Activated T-helper 1 cell treated with Interleukin-2 at 50 U/mL for 16 hours (primary cell): ENCODE data around the gene CEP83.
"Not testable (repeated sequence)": the region's sequence is repeated elsewhere in the genome, so short reads cannot be mapped to it uniquely, and the experiment has no call there.

Experiments used
- DNase-seq: peaks from one replicate; pipeline ENCODE4 v3.0.0-alpha.2; 2020; ENCODE audit warnings: low read depth

The CEP83 gene

GRCh38 chr12:94377599-94377998, 82.1 kb downstream of the CEP83 start:
- no peak for DNase-seq

DNA sequence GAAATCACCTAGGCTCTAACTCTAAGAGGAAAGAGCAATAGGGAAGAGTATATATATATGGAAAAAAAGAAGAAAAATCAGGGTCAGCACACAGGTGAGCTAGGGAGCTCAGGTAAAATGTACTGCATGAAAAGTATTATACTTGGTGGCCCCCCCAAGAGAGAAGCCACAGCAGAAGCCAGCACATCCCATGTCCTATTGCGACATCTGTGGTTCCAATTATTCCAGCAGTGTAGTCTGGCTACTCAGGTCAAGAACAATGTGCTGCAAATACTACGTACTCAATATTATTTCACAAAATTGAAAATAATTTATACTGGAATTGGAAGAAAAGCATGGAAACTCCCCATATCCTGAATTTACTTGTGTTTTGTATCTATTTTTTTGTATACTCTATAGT, 85.5 kb downstream of the CEP83 start:
- DNase-seq: no peak

- no peak for DNase-seq
These were observed 87.2 kb downstream of the CEP83 start for GRCh38 chr12:94372461-94372860.

DNA sequence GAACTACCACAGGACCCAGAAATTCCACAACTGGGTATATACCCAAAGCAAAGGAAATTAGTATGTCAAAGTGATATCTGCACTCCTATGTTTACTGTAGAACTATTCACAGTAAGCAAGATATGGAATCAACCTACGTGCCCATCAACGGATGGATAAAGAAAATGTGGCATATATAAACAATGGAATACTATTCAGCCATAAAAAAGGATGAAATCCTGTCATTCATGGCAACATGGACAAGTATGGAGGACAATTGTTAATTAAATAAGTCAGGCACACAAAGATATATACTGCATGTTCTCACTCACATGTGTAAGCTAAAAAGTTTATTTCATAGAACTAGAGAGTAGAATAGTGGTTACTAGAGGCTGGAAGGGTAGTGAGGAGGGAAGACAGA, 97.0 kb downstream of the CEP83 start:
- no peak for DNase-seq

DNA sequence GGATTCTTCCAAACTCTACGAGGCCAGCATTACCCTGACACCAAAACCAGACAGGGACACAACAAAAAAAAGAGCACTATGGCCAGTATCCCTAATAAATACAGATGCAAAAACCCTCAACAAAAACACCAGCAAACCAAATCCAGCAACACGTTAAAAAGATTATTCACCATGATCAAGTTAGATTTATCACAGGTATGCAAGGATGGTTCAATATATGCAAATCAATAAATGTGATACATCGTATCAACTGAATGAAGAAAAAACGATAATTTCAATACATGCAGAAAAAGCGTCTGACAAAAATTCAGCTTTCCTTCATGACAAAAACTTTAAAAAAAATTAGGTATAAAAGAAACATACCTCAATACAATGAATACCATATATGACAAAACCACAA, 99.9 kb downstream of the CEP83 start:
- no peak for DNase-seq

DNA sequence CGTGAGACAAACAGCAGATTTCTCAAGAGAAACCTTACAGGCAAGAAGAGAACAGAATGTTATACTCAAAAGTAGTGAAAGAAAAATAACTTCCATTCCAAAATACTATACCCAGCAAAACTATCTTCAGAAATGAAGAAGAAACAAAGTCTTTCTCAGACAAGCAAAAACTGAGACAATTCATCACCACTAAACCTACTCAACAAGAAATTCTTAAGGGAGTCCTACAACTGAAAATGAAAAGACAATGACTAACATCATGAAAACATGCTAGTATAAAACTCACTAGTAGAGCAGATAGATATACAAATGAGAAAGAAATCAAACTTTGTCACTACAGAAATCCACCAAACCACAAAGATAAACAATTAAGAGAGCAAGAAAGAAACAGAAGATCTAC, 106.5 kb downstream of the CEP83 start:
- DNase-seq: no peak

GRCh38 chr12:94340573-94340972, 119.1 kb downstream of the CEP83 start:
- no peak for DNase-seq

DNA sequence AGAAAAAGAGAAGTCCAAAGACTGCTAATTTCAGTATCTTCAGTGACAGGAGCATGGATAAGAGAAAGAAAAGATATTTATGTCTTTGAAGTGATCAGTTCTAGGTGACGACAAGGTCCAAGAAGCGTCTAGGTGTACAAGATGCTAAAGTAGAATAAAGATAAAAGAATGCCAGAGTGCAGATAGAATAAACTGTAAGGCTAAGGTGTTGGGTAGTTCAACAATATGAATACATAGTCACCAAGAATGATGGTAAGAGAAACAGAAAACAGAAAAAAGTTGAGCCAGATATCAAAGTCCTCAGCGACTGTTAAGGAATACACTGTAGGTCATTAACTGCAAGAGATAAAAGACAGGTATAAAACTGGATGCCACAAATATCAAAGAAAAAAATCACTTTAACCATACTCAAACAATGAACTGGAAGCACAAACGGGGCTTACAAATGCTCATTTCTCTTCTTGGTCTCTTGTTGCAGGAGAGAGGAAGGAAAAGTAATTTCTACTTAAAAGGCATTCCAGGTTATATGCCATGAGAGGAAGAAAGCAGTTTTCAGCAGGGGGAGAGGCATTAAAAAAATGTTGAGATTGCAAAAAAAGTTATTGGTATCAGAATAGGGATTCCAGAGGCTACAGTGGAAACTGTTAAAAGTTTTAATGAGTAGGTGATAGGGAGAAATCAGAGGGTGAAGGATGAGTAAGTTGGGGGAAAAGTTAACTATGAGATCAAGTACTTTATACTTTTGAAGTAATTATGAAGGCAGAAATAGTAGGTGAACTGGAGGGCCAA, 121.5 kb downstream of the CEP83 start:
- no peak for DNase-seq

- DNase-seq: no peak
These were observed 123.3 kb downstream of the CEP83 start for GRCh38 chr12:94336211-94336925.

- DNase-seq: no peak
These were observed 126.3 kb downstream of the CEP83 start for GRCh38 chr12:94333396-94333795.

DNA sequence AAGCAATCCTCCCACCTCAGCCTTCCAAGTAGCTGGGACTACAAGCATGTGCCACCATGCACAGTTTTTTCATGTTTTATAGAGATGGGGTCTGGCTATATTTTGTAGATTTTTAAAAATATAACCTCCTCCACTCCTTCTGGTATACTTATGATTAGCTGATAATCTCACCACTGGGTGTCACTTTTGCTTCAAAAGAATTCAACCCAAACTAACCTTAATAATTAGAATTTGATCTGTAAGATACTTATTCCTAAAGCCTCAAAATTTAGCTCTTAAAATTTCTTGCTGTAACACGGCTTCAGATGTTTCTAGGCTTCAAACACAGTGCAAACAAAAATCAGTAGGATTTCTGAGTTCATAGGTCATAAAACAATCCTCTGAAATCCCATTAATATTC, 130.3 kb downstream of the CEP83 start:
- no peak for DNase-seq

- no peak for DNase-seq
These were observed 131.9 kb downstream of the CEP83 start for GRCh38 chr12:94327809-94328208.

GRCh38 chr12:94326727-94327126, 132.9 kb downstream of the CEP83 start:
- no peak for DNase-seq

DNA sequence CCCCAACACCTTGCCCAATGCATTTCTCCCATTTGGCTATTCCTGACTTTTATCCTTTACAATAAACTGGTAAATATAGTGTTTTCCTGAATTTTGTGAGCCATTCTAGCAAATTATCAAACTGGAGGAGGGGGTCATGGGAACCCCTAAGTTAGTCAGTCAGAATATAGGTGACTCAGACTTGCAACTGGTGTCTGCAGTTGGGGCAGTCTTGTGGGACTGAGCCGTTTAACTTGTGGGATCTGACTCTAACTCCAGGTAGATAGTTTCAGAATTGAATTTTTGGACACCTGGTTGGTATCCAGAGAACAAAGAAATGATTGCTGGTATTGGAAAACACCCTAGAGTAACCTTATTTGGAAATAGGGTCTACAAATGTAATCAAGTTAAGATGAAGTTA, 133.4 kb downstream of the CEP83 start:
- DNase-seq: no peak

GRCh38 chr12:94322346-94322745, 137.3 kb downstream of the CEP83 start:
- DNase-seq: no peak

GRCh38 chr12:94320109-94320508, 139.6 kb downstream of the CEP83 start:
- DNase-seq: no peak

DNA sequence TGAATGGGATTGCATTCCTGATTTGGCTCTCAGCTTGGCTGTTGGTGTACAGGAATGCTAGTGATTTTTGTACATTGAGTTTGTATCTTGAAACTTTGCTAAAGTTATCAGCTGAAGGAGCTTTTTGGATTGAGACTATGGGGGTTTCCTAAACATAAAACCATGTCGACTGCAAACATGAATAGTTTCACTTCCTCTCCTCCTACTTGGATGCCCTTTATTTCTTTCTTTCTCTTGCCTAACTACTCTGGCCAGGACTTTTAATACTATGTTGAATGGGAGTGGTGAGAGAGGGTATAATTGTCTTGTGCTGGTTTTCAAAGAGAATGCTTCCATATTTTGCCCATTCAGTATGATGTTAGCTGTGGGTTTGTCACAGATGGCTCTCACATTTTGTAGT, 141.5 kb downstream of the CEP83 start:
- DNase-seq: no peak

DNA sequence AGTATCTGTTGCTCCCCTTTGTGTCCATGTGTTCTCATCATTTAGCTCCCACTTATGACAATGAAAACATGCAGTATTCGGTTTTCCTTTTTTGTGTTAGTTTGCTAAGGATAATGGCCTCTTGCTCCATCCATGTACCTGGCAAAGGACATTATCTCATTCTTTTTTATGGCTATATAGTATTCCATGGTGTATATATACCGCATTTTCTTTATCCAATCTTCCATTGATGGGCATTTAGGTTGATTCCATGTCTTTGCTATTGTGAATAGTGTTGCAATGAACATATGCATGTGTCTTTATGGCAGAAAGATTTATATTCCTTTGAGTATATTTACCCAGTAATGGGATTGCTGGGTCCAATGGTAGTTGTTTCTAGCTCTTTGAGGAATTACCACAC, 143.1 kb downstream of the CEP83 start:
- not testable (repeated sequence) for DNase-seq

DNA sequence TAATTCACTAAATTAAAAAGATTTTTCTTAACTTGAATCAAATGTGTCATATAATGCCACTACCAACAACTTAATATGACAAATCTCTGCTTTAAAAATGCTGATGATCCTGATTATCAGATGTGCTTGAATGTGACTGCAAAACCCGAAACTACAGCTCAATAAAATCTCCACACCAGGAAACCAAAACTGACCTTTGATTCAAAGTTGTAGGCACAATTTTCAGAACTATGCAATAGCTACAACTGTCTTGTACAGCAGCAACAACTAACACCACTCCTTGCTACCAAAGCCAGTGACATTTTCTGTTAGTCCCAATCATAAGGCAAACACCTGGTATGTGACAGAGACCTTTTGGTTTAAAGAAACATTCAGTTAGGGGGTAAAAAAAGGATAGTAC, 147.3 kb downstream of the CEP83 start:
- no peak for DNase-seq

- no peak for DNase-seq
These were observed 150.3 kb downstream of the CEP83 start for GRCh38 chr12:94309373-94309772.

DNA sequence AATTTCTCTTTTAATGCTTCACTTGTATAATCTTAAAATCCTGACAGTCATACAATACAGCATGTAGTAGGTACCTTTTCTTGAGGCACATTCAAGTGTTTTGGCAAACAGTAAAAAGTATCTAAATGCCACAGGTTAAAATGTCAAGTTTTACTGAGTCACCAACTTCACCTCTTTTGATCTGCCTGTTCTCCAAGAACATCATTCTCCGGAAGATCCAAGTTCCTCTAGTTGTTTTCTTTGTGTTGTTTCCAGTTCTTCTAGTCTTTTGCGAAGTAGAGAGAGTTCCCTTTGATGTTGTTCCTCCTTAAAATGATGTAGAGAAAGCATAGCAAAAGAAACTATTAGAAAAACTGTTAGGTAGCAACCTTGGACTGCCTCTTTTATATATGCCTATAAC, 151.1 kb downstream of the CEP83 start:
- no peak for DNase-seq

- DNase-seq: no peak
These were observed 154.3 kb downstream of the CEP83 start for GRCh38 chr12:94305130-94305957.

GRCh38 chr12:94304566-94305061, 155.1 kb downstream of the CEP83 start:
- no peak for DNase-seq
